Activated CD4-positive, alpha-beta T cell treated with anti-CD3 and anti-CD28 coated beads, Interleukin-2, amount 50 U/mL, for 48 hours (primary cell): ENCODE measurements around the gene SNAI3.

ENCODE experiments used
- DNase-seq, 2 experiments: peaks; one replicate each; pipeline ENCODE4 v3.0.0-alpha.2; 2020

Gene SNAI3

GRCh38 chr16:88631920-88632586 is 54.3 kb downstream of the SNAI3 start:
- DNase-seq = no peak

- no peak for DNase-seq
Observed at GRCh38 chr16:88631384-88631783, 54.9 kb downstream of the SNAI3 start.

DNA sequence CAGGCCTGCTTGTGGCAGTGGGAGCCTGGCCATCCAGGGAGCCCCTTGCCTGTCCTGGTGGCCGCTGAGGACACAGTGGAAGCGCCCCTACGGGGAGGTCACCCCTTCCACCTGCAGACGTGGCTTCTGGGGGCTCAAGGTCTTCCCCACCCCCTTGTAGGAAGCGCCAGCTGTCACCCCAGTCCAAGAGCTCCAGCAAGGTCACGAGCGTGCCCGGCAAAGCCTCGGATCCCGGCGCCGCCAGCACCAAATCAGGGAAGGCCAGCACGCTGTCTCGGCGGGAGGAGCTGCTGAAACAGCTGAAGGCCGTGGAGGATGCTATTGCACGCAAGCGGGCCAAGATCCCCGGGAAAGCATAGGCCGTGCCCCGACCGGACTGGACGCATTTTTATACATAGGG is 55.4 kb downstream of the SNAI3 start:
- no peak for DNase-seq

DNA sequence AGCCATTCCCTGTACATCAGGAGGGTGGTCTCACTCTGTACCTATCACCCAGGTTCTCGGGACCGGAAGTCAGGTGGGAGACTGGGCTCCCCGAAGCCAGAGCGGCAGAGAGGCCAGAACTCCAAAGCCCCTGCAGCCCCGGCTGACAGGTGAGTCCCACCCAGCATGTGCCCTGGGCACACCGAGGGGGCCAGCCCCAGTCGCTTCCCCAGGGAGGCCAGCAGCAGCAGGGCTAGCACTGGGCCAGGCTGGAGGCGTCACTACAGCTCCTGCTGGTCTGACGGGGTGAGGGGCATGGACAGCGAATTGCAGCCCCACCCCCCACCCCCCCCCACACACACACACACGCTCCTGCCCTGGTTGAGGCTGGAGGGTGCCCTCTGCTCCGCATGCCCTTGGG is 55.9 kb downstream of the SNAI3 start:
- DNase-seq = no peak

DNA sequence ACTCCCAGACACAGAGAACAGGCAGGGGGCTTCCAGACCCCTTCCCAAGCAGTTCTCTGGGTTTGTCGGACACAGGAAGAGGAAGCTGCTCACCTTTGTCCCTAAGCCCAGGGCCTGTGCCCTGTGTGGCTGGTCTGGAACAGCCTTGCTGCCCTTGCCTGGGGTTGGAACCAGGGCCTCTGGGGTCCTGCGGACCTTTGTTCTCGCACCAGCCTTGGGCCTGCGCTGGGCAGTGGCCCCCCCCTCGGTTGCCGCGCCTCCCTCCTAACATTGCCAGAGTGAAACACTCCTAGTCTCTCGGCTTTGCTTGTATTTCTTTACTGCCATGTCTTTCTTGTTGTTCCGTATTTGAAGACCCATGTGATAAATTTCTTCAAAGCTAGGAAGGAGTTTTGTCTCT is 56.5 kb downstream of the SNAI3 start:
- no peak for DNase-seq

DNA sequence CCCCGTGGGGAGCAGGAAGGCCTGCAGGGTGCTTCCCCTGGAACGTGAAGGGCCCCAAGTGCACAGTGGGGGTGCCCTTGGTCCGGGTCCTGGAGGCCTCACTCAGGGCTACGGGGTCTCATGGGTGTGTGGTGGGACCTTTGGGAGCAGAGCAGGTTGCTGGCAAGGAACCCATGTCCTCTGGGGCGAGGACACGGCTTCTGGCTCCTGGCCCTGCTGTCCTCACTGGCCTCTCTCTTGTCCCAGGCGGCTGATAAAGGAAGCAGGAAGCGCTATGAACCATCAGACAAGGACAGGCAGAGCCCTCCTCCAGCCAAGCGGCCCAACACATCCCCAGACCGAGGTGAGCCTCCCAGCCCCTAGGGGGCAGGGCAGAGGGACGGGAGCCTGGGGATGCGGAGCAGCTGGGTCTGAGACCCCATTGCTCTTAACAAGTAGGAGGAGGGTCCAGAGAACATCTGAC is 57.8 kb downstream of the SNAI3 start:
- DNase-seq = no peak
